NCI-H524 treated with DMSO at 0.1 percent for 48 hours (cell line): Measurements from ENCODE around the gene TP53RK.

ENCODE experiments used
- DNase-seq: peaks from one replicate; lab custom pipeline; 2025; lab: John Stamatoyannopoulos, UW

Gene TP53RK

DNA sequence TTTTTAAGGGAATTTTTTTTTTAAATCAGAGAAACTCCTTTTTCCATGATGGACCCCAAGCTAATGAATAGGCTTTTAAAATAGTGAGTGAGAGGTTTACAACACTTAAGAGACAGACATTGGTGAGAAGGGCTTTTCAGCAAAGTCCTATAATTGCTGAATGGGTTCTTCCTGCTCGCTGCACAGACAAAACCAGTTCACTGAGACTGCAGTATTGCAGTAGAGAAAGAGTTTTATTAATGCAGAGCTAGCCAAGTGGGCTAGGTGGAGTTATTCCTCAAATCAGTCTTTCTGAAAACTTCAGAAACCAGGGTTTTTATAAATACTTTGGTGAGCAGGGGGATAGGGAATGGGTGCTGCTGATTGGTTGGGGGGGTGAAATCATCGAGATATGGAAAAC, 17.0 kb upstream of the TP53RK start:
- DNase-seq, result no peak

DNA sequence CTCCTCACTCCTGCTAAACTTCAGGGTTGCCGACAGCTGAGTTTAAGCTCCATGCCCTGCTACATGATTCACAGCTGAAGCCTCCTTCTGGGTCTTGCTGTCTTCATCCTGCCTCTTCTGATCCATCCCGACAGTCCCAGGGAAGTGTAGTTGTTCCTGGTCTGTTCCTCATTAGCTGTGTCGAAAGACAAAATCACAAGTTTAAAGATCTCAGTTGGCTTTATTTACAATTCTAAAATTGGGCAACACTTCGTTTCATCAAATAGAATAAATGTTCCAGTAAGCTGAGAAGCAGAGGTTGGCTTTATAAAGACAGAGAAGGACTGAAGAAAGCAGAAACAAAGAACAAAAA, 16.1 kb upstream of the TP53RK start:
- no peak for DNase-seq

DNA sequence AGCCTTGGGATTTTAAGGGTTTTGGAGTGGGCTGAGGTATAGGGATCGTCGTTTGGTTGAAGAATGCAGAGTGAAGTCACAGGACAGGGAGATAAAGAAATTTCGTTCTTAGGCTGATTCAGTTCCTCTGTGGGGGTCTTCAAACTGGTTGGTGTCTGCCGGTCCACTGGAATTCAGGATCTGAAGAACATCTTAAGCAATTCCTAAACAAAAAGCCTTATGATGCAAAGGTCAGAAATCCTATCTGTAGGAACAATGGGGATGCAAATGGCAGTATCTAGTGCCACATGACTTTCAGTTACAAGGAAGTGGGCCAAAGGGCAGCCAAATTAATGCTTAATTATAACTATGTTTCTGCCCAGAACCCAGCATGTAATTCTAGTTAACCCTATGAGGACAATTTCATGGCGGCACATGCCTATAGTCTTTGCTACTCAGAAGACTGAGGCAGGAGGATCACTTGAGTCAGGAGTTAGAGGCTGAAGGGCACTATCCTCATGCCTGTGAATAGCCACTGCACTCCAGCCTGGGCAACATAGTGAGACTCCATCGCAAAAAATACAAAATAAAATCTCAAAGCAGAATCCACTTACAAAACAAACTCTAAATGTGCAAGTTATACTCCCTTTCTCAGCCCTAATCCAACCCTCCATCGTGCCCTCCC, 15.6 kb upstream of the TP53RK start:
- no peak for DNase-seq

DNA sequence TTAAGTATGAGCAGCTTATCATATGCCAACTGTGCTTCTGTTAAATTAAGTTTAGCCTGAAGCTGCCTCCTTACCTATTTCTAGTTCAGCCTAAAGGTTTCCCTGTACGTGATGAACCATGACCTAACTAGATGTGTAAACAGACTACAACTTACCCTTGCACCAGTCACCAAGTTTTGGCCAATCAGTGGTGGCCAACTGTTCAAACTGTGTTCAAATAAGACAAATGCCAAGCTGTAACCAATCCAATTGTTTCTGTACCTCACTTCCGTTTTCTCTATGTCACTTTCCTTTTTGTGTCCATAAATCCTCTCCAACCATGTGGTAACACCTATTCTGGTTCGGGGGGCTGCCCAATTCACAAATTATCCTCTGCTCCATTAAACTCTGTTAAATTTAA, 14.2 kb upstream of the TP53RK start:
- no peak for DNase-seq

DNA sequence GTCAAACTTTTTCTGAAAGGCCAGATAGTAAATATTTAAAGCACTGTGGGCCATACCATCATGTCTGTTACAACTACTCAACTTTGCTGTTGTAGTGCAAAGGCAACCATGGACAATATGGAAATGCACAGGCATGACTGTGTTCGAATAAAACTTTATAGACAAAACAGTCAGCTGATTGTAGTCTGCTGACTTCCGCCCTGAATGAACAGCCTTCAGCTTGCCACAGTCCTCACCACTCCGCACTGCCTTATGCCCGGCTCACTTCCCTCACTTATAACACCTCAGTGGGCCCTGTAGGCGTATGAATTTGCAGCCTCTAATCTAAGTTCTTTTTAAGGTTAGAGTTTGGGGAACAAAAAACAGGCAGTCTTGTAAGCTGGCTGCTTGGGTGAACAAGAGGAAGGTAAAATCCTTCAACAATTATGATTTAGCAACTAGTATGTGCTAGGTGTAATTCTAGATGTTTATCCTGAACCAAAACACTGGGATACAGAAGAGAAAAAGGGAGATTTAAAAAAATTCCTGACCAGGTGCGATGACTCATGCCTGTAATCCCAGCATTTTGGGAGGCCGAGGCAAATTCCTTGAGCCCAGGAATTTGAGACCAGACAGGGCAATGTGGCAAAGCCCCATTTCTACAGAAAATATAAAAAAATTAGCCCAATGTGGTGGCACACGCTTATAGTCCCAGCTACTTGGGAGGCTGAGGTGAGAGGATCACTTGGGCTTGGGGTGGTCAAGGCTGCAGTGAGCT, 13.4 kb upstream of the TP53RK start:
- no peak for DNase-seq

DNA sequence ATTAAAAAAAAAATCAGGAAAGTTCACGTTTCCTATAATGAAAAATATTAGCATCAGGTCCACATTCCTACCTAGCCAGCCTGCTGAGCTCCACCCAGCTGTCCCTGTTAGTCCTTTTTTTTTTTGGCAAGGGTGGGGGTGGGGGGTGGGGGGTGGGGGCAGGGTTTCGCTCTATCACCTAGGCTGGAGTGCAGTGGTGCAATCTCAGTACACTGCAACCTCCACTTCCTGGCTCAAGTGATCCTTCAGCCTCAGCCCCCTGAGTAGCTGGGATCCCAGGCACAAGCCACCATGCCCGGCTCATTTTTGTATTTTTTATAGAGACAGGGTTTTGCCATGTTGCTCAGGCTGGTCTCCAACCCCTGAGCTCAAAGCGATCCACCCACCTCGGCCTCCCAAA, 12.7 kb upstream of the TP53RK start:
- DNase-seq, result no peak

DNA sequence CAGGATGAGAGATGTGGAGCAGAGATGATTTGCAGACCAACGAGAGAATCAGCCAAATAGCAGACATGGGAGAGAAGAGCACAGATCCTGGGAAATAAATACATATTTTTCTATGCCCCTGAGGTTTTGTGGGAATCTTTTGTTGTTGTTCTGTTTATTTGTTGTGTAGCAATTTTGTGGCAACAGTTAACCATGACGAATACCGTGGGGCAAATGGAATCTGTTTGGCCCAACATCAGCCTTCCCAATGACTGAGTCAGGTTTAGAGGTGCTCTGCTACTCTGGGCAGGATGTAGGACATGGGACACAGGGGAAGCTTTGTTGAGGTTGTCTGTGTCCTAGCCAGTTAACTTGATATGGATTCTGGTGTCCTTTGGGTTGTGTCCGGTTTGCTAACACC, 12.3 kb upstream of the TP53RK start:
- DNase-seq, result no peak

DNA sequence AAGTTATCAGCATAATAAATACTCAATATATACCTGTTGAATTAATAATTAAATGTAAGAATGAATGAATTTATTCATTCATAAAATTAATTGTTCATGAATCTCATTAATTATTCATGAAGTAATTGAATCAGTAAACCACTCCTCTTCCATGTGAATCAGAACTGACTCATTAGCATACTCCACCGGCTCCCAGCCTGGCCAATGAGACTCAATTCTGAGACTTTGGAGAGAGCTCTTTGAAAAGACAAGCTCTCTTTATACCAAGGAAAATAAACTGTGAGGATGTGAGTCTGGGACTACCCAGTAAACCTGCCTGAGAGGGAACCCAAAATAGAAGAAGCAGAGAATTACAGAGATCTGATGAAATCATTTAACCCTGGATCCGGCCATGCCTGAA, 11.8 kb upstream of the TP53RK start:
- DNase-seq, result no peak

DNA sequence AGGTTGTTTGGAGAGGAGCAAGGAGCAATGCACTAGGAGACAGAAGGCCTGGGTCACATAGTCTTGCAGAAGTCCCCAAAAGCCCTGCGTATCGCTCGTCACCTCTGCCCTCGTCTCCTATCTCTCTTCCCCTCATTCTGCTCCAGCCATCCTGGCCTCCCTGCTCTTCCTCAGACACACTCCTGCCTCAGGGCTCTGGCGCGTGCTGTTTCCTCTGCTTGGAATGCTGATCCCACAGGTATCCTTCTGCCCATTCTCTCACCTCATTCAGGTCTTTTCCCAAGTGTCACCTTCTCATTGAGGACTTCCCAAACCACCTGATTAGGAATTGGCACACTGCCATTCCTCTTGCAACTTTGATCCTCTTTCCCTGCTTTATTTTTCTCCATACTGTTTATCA, 11.2 kb upstream of the TP53RK start:
- no peak for DNase-seq

DNA sequence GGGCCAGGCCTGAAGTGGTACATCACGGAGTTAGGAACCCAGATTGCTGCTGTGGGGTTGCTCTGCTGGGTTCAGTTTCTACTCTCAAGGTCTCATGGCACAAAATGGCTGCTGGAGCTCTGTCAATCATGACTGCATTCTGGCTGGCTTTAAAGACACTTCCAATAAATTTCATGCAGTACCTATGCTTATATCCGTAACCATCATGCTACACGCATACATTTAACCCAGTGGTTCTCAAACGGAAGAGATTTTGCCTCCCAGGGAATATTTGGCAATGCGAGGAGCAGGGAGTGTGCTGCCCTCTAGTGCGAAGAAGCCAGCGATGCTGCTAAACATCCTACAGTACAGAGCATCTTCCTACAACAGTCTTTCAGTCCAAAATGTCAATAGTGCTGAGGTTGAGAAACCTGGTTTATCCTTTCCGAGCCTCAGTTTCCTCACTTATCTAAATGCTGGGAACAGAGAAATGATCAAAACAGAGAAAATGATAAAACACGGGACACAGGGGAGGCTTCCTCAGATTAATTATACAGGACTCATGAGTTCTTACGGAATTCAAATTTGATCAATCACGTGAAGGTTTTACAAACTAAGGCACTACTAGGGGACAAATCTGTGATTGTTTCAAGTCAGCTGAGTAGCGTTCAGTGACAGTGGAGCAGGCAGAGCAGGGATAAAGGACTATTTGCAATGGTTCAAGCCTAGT, 10.6 kb upstream of the TP53RK start:
- no peak for DNase-seq

DNA sequence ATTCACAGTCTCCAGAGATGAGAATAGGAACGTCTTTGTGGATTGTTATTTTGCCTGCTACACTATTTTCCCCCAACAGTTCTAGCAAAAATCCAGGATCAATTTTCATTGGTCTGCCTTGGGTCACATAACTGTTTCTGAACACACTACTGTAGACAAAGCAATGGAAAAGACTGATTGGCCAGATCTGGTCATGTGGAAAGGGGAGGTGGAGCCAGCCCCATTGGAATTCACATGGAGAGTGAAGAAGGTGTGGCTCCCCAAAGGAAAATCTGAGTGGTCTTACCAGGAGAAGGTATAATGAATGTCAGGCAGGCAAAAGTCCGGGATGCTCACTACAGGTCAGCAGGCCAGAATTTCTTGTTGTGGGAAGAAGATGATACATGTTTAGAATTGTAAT, 9.5 kb upstream of the TP53RK start:
- DNase-seq, result no peak

DNA sequence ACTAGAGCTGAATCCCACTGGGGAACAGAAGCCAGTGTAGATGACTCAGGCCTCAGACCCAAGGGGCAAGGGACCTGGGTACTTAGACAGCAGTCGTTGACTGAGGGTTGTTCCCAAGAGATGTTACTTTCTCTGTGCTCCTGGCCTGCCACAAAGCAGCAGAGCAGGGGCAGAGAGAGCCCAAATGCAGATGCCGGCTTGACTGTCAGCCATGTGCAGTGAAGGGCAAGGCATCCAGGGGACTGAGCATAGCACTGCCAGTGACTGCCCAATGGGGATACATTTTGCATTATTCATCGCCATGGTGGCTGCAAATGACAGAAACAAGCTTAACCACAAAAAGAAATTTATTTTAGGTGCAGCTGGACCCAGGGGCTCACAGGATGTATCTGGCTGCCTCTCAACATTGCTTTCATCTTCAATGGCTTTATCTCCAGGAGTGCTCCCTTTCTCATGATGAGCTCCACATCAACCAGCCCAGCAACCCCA, 7.6 kb upstream of the TP53RK start:
- no peak for DNase-seq

DNA sequence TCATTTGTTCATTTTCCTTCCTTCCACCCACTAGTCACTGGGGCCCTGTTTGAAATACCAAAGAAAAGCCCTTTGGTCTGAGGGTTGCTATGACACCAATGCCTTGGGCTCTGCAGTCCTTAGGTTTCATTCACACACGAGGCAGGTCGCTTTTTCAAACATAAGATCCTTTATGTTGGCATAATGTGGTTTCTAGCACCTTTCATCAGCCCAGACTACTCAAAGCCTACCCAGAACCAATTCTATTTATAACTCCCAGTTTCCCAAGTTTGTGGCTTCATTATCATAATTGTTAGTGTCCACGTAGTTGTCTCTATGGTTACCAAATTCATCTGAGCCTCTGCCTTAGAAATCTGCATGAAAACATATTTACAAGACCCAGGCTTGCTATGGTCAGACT, 6.6 kb upstream of the TP53RK start:
- DNase-seq, result no peak

DNA sequence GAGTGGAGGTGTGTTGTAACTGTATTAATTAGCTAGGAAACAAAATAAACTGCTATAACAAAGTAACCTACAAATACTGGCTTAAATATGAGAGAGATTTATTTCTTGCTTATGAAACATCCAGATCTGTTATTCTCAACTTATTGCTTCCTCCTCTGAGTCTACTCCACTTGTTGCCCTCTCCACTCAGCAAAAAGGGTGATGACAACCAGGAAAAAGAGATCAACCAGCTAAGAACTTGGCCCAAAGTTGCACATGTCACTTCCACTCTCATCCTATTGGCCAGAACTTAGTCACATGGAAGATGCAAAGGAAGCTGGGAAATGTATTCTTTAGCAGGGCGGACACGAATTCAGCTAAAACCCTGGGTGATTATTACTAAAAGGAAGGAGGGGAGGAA, 5.2 kb upstream of the TP53RK start:
- no peak for DNase-seq

DNA sequence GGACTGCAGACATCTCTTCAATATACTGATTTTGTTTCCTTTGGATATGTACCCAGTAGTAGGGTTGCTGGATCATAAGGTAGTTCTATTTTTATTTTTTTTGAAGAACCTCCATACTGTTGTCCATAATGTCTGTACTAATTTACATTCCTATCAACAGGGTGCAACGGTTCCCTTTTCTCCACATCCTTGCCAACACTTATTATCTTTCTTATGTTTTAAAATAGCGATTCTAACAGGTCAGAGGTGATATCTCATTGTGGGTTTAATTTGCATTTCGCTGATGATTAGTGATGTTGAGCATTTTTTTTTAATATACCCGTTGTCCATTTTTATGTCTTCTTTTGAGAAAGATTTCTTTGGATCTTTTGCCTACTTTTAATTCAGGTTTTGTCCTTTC, 2.0 kb upstream of the TP53RK start:
- no peak for DNase-seq

DNA sequence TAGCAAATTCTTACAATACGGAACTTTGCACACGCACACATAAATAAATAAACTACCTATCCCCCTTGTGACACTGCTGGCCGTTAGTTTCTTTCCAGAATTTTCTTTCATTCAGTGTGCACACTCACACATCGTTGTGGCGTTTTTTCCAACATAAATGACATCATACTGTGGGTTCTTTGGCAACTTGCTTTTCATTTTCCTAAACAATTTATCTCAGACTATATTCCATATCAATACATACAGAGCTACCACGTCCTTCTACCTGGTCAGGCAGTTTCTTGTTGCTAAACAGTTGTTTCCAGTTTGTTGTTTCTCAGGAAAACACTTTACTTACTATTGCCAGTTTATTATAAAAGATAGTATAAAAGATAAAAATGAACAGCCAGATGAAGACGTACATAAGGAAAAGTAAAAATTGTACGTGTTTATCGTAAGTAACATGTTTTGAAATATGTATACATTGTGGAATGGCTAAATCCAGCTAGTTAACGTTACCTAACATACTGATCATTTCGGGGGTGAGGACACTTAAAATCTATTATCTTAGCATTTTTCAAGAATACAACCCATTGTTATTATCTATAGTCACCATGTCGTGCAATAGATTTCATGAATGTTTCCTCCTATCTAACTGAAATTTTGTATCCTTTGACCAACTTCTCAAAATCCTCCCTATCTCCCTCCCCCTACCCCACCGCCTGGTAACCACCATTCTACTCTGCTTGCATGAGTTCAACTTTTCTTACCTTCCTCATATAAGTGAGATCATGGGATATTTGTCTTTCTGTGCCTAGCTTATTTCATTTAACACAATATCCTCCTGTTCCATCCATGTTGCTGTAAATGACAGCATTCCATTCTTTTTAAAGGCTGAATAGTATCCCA, 1.2 kb upstream of the TP53RK start:
- no peak for DNase-seq

DNA sequence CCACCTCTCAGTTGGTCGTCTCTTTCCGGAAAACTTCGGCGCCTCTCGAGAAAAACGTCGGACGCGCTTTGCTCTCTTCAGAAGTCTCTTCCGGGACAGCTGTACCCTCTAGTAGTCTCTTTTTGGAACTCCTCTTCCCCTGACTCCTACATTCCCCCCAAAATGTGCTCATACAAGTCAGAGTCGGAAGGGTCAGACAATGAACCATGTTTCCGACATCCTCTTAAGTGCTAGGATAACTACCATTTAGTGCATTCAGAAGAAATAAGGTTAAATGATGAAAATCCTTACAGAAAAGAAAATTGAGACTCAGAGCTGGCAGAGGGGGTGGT, 476 bp upstream of the TP53RK start:
- DNase-seq, result no peak

DNA sequence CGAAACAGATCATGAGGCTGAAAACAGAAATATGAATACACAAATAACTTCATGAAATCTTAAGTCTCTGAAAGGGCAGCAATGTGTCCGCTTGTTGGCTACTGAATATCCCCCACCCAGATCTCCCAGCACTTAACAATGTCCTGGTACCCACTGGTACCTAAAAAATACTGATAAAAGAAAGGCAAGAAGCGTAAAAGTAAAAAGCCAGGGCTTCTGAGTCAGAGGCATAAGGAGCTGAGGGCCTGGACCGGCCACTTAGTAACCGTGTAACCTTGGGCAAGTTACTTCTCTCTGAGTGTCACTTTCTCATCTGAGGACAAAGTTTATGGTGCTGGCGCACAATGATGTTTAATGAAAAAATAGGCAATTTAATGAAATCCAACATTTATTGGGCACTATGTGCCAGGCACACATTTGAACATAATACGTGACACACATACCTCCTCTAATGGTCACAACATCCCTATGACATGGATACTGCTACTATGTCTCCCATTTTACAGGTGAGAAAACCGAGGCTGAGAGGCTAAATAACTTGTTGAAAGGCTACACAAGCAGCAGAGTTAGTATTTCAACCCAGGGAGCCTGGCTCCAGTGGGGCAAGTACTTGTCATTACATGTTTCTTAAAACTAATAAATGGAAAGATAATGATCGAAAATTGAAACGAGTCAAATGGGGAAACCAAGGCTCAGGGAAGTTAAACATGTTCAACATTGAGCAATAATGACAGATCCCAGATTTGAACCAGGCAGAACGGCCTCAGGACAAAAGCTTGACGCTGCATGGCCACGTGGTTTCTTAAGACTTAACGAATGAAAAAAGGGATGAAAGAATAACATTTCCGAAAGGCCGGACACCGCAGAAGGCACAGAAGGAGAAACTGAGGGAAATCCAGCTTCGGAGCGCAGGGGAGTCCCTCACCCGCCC, 828 bp downstream of the TP53RK start:
- DNase-seq, result no peak

DNA sequence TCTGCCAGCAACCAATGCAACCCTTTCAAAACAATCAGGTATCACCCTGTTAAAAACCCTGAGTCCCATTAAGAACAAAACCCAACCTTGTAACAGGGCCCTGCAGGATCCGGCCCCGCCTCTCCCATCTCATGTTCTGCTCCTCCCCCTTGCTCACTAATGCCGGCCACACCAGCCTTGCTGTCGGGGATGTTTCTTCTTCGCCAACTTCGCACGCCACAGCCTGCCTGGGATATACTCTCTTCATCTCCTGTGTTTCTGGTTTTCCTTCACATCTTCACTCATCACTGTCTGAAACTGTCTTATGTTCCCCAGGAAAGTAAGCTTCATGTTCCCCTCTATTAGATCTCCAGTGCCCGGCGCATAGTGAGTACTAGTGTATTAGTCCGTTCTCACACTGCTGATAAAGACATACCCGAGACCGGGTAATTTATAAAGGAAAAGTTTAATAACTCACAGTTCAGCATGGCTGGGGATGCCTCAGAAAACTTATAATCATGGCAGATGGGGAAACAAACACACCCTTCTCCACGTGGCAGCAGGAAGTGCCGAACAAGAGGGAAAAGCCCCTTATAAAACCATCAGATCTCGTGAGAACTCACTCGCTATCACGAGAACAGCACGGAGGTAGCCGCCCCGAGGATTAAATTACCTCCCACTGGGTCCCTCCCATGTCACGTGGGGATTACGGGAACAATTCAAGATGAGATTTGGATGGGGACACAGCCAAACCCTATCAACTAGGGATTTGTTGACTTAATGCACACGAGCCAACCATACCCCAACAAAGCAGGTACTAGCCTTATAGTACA, 5.1 kb downstream of the TP53RK start:
- DNase-seq, result no peak

DNA sequence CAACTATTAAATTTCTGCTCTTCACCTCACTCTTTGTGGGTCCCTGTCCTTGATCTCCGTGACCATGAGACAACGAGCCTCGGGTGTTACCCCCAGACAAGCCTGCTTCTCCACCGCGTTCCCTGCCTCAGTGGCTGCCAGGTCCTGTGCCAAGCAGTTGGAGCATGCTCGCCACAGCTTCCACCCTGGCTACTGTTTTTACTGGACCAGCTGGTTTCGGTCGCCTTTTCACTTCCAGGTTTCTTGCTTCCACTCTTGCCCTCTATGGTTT, 5.6 kb downstream of the TP53RK start:
- no peak for DNase-seq
